Astrocyte (in vitro differentiated cells and primary cell): ENCODE results near the gene NEK6. TPM values are rescaled to one million over a fixed set of nuclear protein-coding genes. Genes with fewer than 3 reads are reported as not detected.

Experiments used
- DNase-seq: peaks from one replicate; pipeline ENCODE4 v3.0.0-alpha.2; 2010; ENCODE audit warnings: low read depth
- FAIRE-seq: peaks from 2 replicates; lab custom pipeline; 2011; peaks lifted over from hg19 to GRCh38; lab: Jason Lieb, UNC
- H2AFZ ChIP-seq: 2 replicates; pipeline ENCODE4 v1.6.0; 2012; ENCODE audit warnings: low read depth, low read length, inconsistent platforms
- H3K27ac ChIP-seq: 2 replicates; pipeline ENCODE4 v1.5.1; 2011; ENCODE audit warnings: low read depth, low read length, inconsistent platforms
- H3K27me3 ChIP-seq: 2 replicates; pipeline ENCODE4 v1.6.0; 2011; ENCODE audit warnings: low read length, inconsistent platforms; ENCODE audit not compliant: insufficient read depth
- H3K36me3 ChIP-seq: 2 replicates; pipeline ENCODE4 v1.5.1; 2011; ENCODE audit warnings: low read length, inconsistent platforms; ENCODE audit not compliant: insufficient read depth
- H3K4me1 ChIP-seq: 2 replicates; pipeline ENCODE4 v1.5.1; 2011; ENCODE audit warnings: low read length, inconsistent platforms; ENCODE audit not compliant: insufficient read depth
- H3K4me2 ChIP-seq: 2 replicates; pipeline ENCODE4 v1.6.0; 2012; ENCODE audit warnings: low read length, inconsistent platforms
- H3K4me3 ChIP-seq: 2 replicates; pipeline ENCODE4 v1.5.1; 2011; ENCODE audit warnings: low read depth, mild to moderate bottlenecking, low read length, inconsistent platforms; ENCODE audit not compliant: insufficient read depth
- H3K79me2 ChIP-seq: 2 replicates; pipeline ENCODE4 v1.6.0; 2012; ENCODE audit warnings: mild to moderate bottlenecking, low read length, inconsistent platforms; ENCODE audit not compliant: insufficient read depth
- H3K9ac ChIP-seq: 2 replicates; pipeline ENCODE4 v1.6.0; 2012; ENCODE audit warnings: mild to moderate bottlenecking, low read length, inconsistent platforms
- H3K9me3 ChIP-seq: 2 replicates; pipeline ENCODE4 v1.5.1; 2012; ENCODE audit warnings: low read depth, mild to moderate bottlenecking, low read length, inconsistent platforms; ENCODE audit not compliant: insufficient read depth
- H4K20me1 ChIP-seq: 2 replicates; pipeline ENCODE4 v1.6.0; 2012; ENCODE audit warnings: low read length, inconsistent platforms; ENCODE audit not compliant: insufficient read depth
- H3K27ac Mint-ChIP-seq: one replicate; pipeline ENCODE4 v1.8.0; 2021; ENCODE audit warnings: mild to moderate bottlenecking, mixed read lengths; ENCODE audit not compliant: unreplicated experiment
- H3K27me3 Mint-ChIP-seq: one replicate; pipeline ENCODE4 v1.8.0; 2021; ENCODE audit warnings: low read depth, mixed read lengths; ENCODE audit not compliant: unreplicated experiment
- H3K36me3 Mint-ChIP-seq: one replicate; pipeline ENCODE4 v1.8.0; 2021; ENCODE audit warnings: low read depth, mixed read lengths; ENCODE audit not compliant: unreplicated experiment
- H3K4me1 Mint-ChIP-seq: one replicate; pipeline ENCODE4 v1.8.0; 2021; ENCODE audit warnings: low read depth, mixed read lengths; ENCODE audit not compliant: unreplicated experiment
- H3K4me3 Mint-ChIP-seq: one replicate; pipeline ENCODE4 v1.8.0; 2021; ENCODE audit warnings: mild to moderate bottlenecking, moderate library complexity, mixed read lengths; ENCODE audit not compliant: unreplicated experiment
- H3K9me3 Mint-ChIP-seq: one replicate; pipeline ENCODE4 v1.8.0; 2021; ENCODE audit warnings: mild to moderate bottlenecking, mixed read lengths; ENCODE audit not compliant: unreplicated experiment
- EZH2 ChIP-seq: IDR thresholded peaks from 2 replicates; pipeline ENCODE4 v1.6.1; 2012; ENCODE audit warnings: mild to moderate bottlenecking, low read length, inconsistent platforms; ENCODE audit not compliant: insufficient read depth
- total RNA-seq: library from RNA; stranded (reverse); gene quantifications from 2 replicates; pipeline ENCODE4 v1.2.1, GENCODE V29; 2021
- TF ChIP-seq, protein P1 (sequence below): IDR thresholded peaks from 2 replicates; pipeline ENCODE4 v1.5.1; 2011; ENCODE audit warnings: low read depth, mild to moderate bottlenecking, inconsistent platforms, low read length, moderate library complexity; ENCODE audit not compliant: insufficient read depth

NEK6 gene
- total RNA-seq, 1 donor from 2014 or later, result 76.8 TPM

DNA sequence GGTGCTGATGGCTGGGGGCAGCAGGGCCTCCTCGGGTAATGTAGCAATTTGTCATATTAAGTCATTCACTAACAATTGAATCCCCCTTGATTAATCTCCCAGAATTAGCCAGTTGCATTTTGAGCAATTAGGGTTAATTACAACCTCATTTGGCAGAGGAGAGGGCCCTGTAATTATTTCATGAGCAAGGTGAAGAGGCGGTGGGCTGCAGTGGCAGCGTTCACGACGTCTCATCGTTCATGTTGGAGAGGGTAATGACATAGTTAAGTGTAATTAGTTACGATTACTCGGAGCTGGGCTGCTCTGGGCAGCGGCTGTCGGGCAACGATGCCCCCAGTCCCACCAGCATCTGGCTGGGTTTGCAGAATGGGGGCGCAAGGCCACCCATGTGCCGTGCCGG is 46.0 kb downstream of the NEK6 start:
- no peaks in the 10 kb centered on the region for H3K9me3 Mint-ChIP-seq
- peaks cover 35% of the 10 kb centered on the region for H3K4me1 ChIP-seq
- no peak overlapping the region for H2AFZ ChIP-seq
- H3K36me3 ChIP-seq, result peaks cover 16% of the 10 kb centered on the region
- DNase-seq (no peak), FAIRE-seq (no peak)
- no peak overlapping the region for H3K4me3 ChIP-seq
- no peaks in the 10 kb centered on the region for H3K9me3 ChIP-seq
- H3K4me2 ChIP-seq, result no peak overlapping the region
- H3K79me2 ChIP-seq, result peaks cover 75% of the 10 kb centered on the region
- no peak overlapping the region for H3K9ac ChIP-seq
- H4K20me1 ChIP-seq, result peaks cover 31% of the 10 kb centered on the region
- TF ChIP-seq, protein P1, sequence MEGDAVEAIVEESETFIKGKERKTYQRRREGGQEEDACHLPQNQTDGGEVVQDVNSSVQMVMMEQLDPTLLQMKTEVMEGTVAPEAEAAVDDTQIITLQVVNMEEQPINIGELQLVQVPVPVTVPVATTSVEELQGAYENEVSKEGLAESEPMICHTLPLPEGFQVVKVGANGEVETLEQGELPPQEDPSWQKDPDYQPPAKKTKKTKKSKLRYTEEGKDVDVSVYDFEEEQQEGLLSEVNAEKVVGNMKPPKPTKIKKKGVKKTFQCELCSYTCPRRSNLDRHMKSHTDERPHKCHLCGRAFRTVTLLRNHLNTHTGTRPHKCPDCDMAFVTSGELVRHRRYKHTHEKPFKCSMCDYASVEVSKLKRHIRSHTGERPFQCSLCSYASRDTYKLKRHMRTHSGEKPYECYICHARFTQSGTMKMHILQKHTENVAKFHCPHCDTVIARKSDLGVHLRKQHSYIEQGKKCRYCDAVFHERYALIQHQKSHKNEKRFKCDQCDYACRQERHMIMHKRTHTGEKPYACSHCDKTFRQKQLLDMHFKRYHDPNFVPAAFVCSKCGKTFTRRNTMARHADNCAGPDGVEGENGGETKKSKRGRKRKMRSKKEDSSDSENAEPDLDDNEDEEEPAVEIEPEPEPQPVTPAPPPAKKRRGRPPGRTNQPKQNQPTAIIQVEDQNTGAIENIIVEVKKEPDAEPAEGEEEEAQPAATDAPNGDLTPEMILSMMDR, result no peak
- TF ChIP-seq EZH2, result no peak
- no peak overlapping the region for H3K27ac ChIP-seq
- no peaks in the 10 kb centered on the region for H3K27me3 ChIP-seq
- no peaks in the 10 kb centered on the region for H3K27me3 Mint-ChIP-seq
- peaks cover 27% of the 10 kb centered on the region for H3K4me1 Mint-ChIP-seq
- H3K27ac Mint-ChIP-seq, result peak overlapping the region; percentile 47
- peaks cover 16% of the 10 kb centered on the region for H3K36me3 Mint-ChIP-seq
- no peak overlapping the region for H3K4me3 Mint-ChIP-seq

DNA sequence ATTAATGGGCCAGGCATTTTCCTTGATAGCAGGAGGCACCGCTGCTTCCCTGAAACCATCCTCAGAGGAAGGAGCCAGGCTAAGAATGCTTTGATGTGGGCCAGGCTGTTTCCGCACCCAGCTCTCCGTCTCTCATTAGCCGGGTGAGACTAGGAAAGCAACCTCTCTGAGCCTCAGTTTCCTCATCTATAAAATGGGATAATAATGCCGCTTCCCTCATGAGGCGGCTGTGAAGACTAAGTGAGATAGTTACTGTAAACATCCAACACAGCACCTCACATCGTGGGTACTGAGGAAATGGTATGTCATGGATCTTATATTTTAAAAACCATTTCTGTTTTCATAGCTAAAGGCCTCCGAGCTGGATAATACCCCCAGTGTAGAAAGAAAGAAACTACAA is 46.5 kb downstream of the NEK6 start:
- Histone ChIP-seq H2AFZ (no peak overlapping the region), H3K36me3 (peaks cover 16% of the 10 kb centered on the region), H3K9me3 (no peaks in the 10 kb centered on the region), H3K9ac (no peak overlapping the region), H3K27me3 (no peaks in the 10 kb centered on the region), H3K4me2 (no peak overlapping the region), H3K27ac (no peak overlapping the region), H4K20me1 (peaks cover 28% of the 10 kb centered on the region), H3K4me3 (no peak overlapping the region), H3K79me2 (peaks cover 75% of the 10 kb centered on the region), H3K4me1 (peaks cover 35% of the 10 kb centered on the region)
- Mint-ChIP-seq H3K27ac (no peak overlapping the region), H3K4me1 (peaks cover 27% of the 10 kb centered on the region), H3K4me3 (no peak overlapping the region), H3K27me3 (no peaks in the 10 kb centered on the region), H3K36me3 (peaks cover 15% of the 10 kb centered on the region), H3K9me3 (no peaks in the 10 kb centered on the region)
- no peak for DNase-seq
- no peak for FAIRE-seq
- TF ChIP-seq, protein P1, result no peak
- TF ChIP-seq EZH2, result no peak

DNA sequence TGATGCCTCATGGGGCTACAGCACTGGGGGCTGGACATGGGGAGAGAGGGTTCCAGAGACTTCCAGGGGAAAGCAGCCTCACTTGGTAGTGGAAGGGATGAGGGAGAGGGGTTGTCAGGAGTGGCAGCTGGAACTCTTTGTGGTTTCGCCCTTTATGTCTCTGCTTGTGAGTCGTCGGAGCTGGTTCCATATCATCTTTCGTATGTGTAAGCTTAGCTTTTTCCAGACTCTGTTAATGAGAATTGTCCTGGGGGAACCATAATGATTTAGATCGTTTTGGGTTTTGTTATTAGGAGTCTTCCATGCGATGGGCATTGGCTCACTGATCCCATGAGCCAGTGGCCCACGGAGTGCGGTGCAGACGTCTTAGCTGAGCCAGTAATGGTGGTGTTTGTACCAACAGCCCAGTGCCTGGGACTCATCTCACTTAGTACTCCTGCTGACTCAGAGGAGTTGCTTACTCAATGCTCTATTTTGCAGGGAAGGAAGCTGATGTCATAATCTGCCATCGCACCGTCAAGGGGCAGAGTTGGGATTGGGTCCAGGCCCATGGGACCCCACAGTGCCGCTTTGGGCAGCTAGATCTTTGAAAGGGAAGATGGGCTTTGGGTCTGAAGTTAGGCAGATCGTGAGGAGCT is 48.5 kb downstream of the NEK6 start:
- peak overlapping the region; percentile 97 for H3K27ac Mint-ChIP-seq
- peak; percentile 90 for DNase-seq
- Histone ChIP-seq H3K9ac (peak overlapping the region; percentile 60), H2AFZ (no peak overlapping the region), H3K27ac (peak overlapping the region; percentile 86), H4K20me1 (peaks cover 10% of the 10 kb centered on the region), H3K4me1 (peaks cover 31% of the 10 kb centered on the region), H3K79me2 (peaks cover 71% of the 10 kb centered on the region), H3K9me3 (no peaks in the 10 kb centered on the region), H3K4me3 (no peak overlapping the region), H3K27me3 (no peaks in the 10 kb centered on the region), H3K36me3 (peaks cover 16% of the 10 kb centered on the region), H3K4me2 (peak overlapping the region; percentile 36)
- no peaks in the 10 kb centered on the region for H3K27me3 Mint-ChIP-seq
- H3K9me3 Mint-ChIP-seq, result no peaks in the 10 kb centered on the region
- peak overlapping the region; percentile 41 for H3K4me3 Mint-ChIP-seq
- H3K4me1 Mint-ChIP-seq, result peaks cover 26% of the 10 kb centered on the region
- H3K36me3 Mint-ChIP-seq, result peaks cover 14% of the 10 kb centered on the region
- FAIRE-seq, result peak; percentile 37
- TF ChIP-seq EZH2, result no peak
- TF ChIP-seq, protein P1, result no peak
